Prostate gland (tissue), 2 donors: Measurements from ENCODE around the gene SGCD.

ENCODE experiments used
- CTCF ChIP-seq, 4 experiments: fragments of 200-600 bp in 2 of 4; fragments of 450-650 bp in 2 of 4; sonication (generic) in 2 of 4; IDR thresholded peaks; 1 replicate in 3 of 4; 2 replicates in 1 of 4; pipeline ENCODE4 v1.5.1; 2016 to 2019; ENCODE audit warnings: antibody characterized with exemption in 4 of 4, mild to moderate bottlenecking in 2 of 4, moderate library complexity in 2 of 4
- POLR2A ChIP-seq: fragments of 450-650 bp; IDR thresholded peaks from one replicate; pipeline ENCODE4 v1.6.1; 2016; ENCODE audit warnings: antibody characterized with exemption, mild to moderate bottlenecking
- POLR2AphosphoS5 ChIP-seq: sonication (generic); formaldehyde crosslinking; IDR thresholded peaks from one replicate; pipeline ENCODE4 v1.6.1; 2017; ENCODE audit warnings: antibody characterized with exemption

- TF ChIP-seq POLR2AphosphoS5 (no peak), POLR2A (no peak), CTCF (IDR thresholded peaks at IDR 0.05) (no peak)
Observed at GRCh38 chr5:156387391-156387790, 60.4 kb downstream of the SGCD start.
